OCI-LY7 (cell line): ENCODE measurements around the gene IGDCC3. TPM values are rescaled to one million over a fixed set of nuclear protein-coding genes. Genes with fewer than 3 reads are reported as not detected.

Experiments used
- BruUV-seq: library from RNA; stranded (reverse); fragments of 400-500 nt; replicated peaks from 2 replicates; lab custom pipeline; 2021; lab: Mats Ljungman, UMichigan
- CTCF ChIA-PET: fragments of 300-600 bp; sonication (Branson Sonifier 250); formaldehyde crosslinking; loops from one replicate; lab custom pipeline; 2022; ENCODE audit warnings: antibody characterized with exemption; ENCODE audit not compliant: unreplicated experiment; lab: Charles Lee
- POLR2A ChIA-PET: fragments of 300-600 bp; sonication (Branson Sonifier 250); formaldehyde crosslinking; loops from one replicate; lab custom pipeline; 2022; ENCODE audit warnings: antibody characterized with exemption; lab: Charles Lee
- DNase-seq: peaks from one replicate; pipeline ENCODE4 v3.0.0-alpha.2; 2015; ENCODE audit warnings: low spot score
- H2AFZ ChIP-seq: fragments of 200-600 bp; sonication (generic), shearing (Covaris generic); 2 replicates; pipeline ENCODE4 v1.6.1; 2014; ENCODE audit warnings: mild to moderate bottlenecking, antibody characterized with exemption, low read length, moderate library complexity
- H3K27ac ChIP-seq: fragments of 200-600 bp; sonication (generic); 2 replicates; pipeline ENCODE4 v1.5.1; 2014; ENCODE audit warnings: mixed run types, low read depth, mild to moderate bottlenecking, moderate library complexity, low read length, inconsistent platforms; ENCODE audit not compliant: poor library complexity, severe bottlenecking
- H3K36me3 ChIP-seq: fragments of 200-600 bp; sonication (generic); 2 replicates; pipeline ENCODE4 v1.6.1; 2014; ENCODE audit warnings: mild to moderate bottlenecking, antibody characterized with exemption, low read length, moderate library complexity, mixed read lengths; ENCODE audit not compliant: insufficient read depth
- H3K4me1 ChIP-seq: fragments of 200-600 bp; sonication (generic); 2 replicates; pipeline ENCODE4 v1.5.1; 2014; ENCODE audit warnings: mild to moderate bottlenecking, low read length; ENCODE audit not compliant: insufficient read depth, poor library complexity, severe bottlenecking
- H3K4me2 ChIP-seq: fragments of 200-600 bp; sonication (generic); 2 replicates; pipeline ENCODE4 v1.6.1; 2014; ENCODE audit warnings: mild to moderate bottlenecking, low read length
- H3K4me3 ChIP-seq: fragments of 200-600 bp; sonication (generic); 2 replicates; pipeline ENCODE4 v1.5.1; 2014; ENCODE audit warnings: mild to moderate bottlenecking, low read depth, low read length; ENCODE audit not compliant: poor library complexity, severe bottlenecking
- H3K79me2 ChIP-seq: fragments of 200-600 bp; sonication (generic); 2 replicates; pipeline ENCODE4 v1.6.1; 2016; ENCODE audit warnings: low read depth, mild to moderate bottlenecking, low read length, moderate library complexity, mixed read lengths; ENCODE audit not compliant: insufficient read depth
- H3K9me2 ChIP-seq: fragments of 200-600 bp; sonication (generic); 2 replicates; pipeline ENCODE4 v1.6.1; 2016; ENCODE audit warnings: mild to moderate bottlenecking, low read length, mixed read lengths; ENCODE audit not compliant: insufficient read depth
- H3K9me3 ChIP-seq: fragments of 200-600 bp; sonication (generic); 2 replicates; pipeline ENCODE4 v1.6.1; 2014; ENCODE audit warnings: mild to moderate bottlenecking, mixed run types, low read length, mixed read lengths
- H4K20me1 ChIP-seq: fragments of 200-600 bp; sonication (generic); 2 replicates; pipeline ENCODE4 v1.6.1; 2014; ENCODE audit warnings: mild to moderate bottlenecking, antibody characterized with exemption, low read length, moderate library complexity, mixed read lengths; ENCODE audit not compliant: insufficient read depth
- EZH2phosphoT487 ChIP-seq: fragments of 200-600 bp; sonication (generic); IDR thresholded peaks from 2 replicates; pipeline ENCODE4 v1.6.1; 2018; ENCODE audit warnings: low read depth, borderline replicate concordance, mild to moderate bottlenecking, mixed run types, antibody characterized with exemption, low read length, moderate library complexity, mixed read lengths
- intact Hi-C: fragments of 100-400 bp; cut with micrococcal nuclease; formaldehyde crosslinking; loops from one replicate; pipeline ENCODE4 v1.10.0; 2022; ENCODE audit not compliant: unreplicated experiment
- total RNA-seq, 2 experiments: library from RNA; depleted of rRNA in 1 of 2; stranded (reverse); fragments of >200 nt in 1 of 2; shearing (Covaris generic) in 1 of 2; gene quantifications; 2 replicates each; pipeline ENCODE4 v1.2.3, GENCODE V29; 2014 to 2022
- TF ChIP-seq, protein P1 (sequence below): fragments of 200-600 bp; sonication (generic); conservative IDR thresholded peaks from 2 replicates; pipeline ENCODE4 v1.5.1; 2014; ENCODE audit warnings: mild to moderate bottlenecking, antibody characterized with exemption, low read length, moderate library complexity, mixed read lengths

IGDCC3 gene
- total RNA-seq, 2 experiments from 2014 or later: not detected

- Histone ChIP-seq H3K4me3 (no peak overlapping the region), H4K20me1 (no peaks in the 10 kb centered on the region), H3K27ac (no peak overlapping the region), H3K9me2 (no peaks in the 10 kb centered on the region), H3K79me2 (no peaks in the 10 kb centered on the region), H2AFZ (no peak overlapping the region), H3K36me3 (no peaks in the 10 kb centered on the region), H3K4me1 (peaks cover 8% of the 10 kb centered on the region), H3K9me3 (no peaks in the 10 kb centered on the region), H3K4me2 (no peak overlapping the region)
- BruUV-seq: no TSS peak
- no peak for TF ChIP-seq EZH2phosphoT487
- TF ChIP-seq, protein P1, sequence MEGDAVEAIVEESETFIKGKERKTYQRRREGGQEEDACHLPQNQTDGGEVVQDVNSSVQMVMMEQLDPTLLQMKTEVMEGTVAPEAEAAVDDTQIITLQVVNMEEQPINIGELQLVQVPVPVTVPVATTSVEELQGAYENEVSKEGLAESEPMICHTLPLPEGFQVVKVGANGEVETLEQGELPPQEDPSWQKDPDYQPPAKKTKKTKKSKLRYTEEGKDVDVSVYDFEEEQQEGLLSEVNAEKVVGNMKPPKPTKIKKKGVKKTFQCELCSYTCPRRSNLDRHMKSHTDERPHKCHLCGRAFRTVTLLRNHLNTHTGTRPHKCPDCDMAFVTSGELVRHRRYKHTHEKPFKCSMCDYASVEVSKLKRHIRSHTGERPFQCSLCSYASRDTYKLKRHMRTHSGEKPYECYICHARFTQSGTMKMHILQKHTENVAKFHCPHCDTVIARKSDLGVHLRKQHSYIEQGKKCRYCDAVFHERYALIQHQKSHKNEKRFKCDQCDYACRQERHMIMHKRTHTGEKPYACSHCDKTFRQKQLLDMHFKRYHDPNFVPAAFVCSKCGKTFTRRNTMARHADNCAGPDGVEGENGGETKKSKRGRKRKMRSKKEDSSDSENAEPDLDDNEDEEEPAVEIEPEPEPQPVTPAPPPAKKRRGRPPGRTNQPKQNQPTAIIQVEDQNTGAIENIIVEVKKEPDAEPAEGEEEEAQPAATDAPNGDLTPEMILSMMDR: no peak
- ChIA-PET CTCF (no interaction called here), POLR2A (interaction anchor here (0.6 kb wide), 1 partner anchor 65 kb away, joined by 3 read pairs; no protein-coding TSS in a partner anchor)
- intact Hi-C loops: loop anchor here (2.0 kb wide), 2 partner anchors 199 to 351 kb away; partner anchors contain the start of gene CLPX
- no peak for DNase-seq
Measured at GRCh38 chr15:65383991-65384390, 6.2 kb upstream of the IGDCC3 start.

- H3K36me3 ChIP-seq: no peaks in the 10 kb centered on the region
- H3K9me2 ChIP-seq: no peaks in the 10 kb centered on the region
- H4K20me1 ChIP-seq: no peaks in the 10 kb centered on the region
- H3K79me2 ChIP-seq: no peaks in the 10 kb centered on the region
- BruUV-seq: no TSS peak
- POLR2A ChIA-PET: no interaction called here
- no peak overlapping the region for H3K4me3 ChIP-seq
- TF ChIP-seq EZH2phosphoT487: no peak
- TF ChIP-seq, protein P1: no peak
- intact Hi-C loops: no loop called here
- H2AFZ ChIP-seq: no peak overlapping the region
- DNase-seq: no peak
- H3K4me2 ChIP-seq: no peak overlapping the region
- H3K9me3 ChIP-seq: no peaks in the 10 kb centered on the region
- H3K27ac ChIP-seq: no peak overlapping the region
- H3K4me1 ChIP-seq: peaks cover 8% of the 10 kb centered on the region
- CTCF ChIA-PET: interaction anchor here (0.5 kb wide), 1 partner anchor 380 kb away, joined by 3 read pairs; no protein-coding TSS in a partner anchor
Measured at GRCh38 chr15:65383456-65383855, 5.7 kb upstream of the IGDCC3 start.

DNA sequence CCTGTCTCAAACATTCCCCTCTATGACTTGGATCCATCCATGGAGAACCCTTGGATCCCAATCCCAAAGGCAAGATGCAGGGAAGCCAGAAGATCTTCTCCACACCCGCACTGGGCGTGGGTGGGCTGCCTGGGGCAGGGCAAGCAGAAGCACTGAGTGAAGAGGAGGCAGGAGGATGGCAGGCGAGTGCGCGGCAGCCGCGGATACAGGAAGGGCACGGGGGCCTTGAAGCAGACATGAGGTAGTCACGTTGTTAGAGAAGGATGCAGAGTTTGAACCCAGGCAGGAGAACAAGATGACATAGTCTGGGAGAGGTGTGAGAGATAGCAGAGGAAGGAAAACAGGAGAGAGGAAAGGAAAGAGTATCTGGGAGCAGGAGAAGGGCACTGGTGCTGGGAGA lies 5.1 kb upstream of the IGDCC3 start:
- H2AFZ ChIP-seq: no peak overlapping the region
- BruUV-seq: no TSS peak
- H4K20me1 ChIP-seq: no peaks in the 10 kb centered on the region
- no peak overlapping the region for H3K4me2 ChIP-seq
- TF ChIP-seq, protein P1: no peak
- no peak for TF ChIP-seq EZH2phosphoT487
- intact Hi-C loops: no loop called here
- no peaks in the 10 kb centered on the region for H3K36me3 ChIP-seq
- H3K9me3 ChIP-seq: no peaks in the 10 kb centered on the region
- no peaks in the 10 kb centered on the region for H3K79me2 ChIP-seq
- POLR2A ChIA-PET: interaction anchor here (0.7 kb wide), 1 partner anchor 341 kb away, joined by 3 read pairs; no protein-coding TSS in a partner anchor
- H3K4me3 ChIP-seq: no peak overlapping the region
- no peaks in the 10 kb centered on the region for H3K9me2 ChIP-seq
- DNase-seq: no peak
- H3K4me1 ChIP-seq: peaks cover 8% of the 10 kb centered on the region
- H3K27ac ChIP-seq: no peak overlapping the region
- CTCF ChIA-PET: no interaction called here
